Prostate gland (tissue), 2 donors: Measurements from ENCODE around the gene SRPK3.

Source experiments
- POLR2A ChIP-seq: fragments of 450-650 bp; IDR thresholded peaks from one replicate; pipeline ENCODE4 v1.6.1; 2016; ENCODE audit warnings: antibody characterized with exemption, mild to moderate bottlenecking
- POLR2AphosphoS5 ChIP-seq: sonication (generic); formaldehyde crosslinking; IDR thresholded peaks from one replicate; pipeline ENCODE4 v1.6.1; 2017; ENCODE audit warnings: antibody characterized with exemption
- TF ChIP-seq, protein P1 (sequence below), 4 experiments: fragments of 200-600 bp in 2 of 4; fragments of 450-650 bp in 2 of 4; sonication (generic) in 2 of 4; IDR thresholded peaks; 1 replicate in 3 of 4; 2 replicates in 1 of 4; pipeline ENCODE4 v1.5.1; 2016 to 2019; ENCODE audit warnings: antibody characterized with exemption in 4 of 4, mild to moderate bottlenecking in 2 of 4, moderate library complexity in 2 of 4

DNA sequence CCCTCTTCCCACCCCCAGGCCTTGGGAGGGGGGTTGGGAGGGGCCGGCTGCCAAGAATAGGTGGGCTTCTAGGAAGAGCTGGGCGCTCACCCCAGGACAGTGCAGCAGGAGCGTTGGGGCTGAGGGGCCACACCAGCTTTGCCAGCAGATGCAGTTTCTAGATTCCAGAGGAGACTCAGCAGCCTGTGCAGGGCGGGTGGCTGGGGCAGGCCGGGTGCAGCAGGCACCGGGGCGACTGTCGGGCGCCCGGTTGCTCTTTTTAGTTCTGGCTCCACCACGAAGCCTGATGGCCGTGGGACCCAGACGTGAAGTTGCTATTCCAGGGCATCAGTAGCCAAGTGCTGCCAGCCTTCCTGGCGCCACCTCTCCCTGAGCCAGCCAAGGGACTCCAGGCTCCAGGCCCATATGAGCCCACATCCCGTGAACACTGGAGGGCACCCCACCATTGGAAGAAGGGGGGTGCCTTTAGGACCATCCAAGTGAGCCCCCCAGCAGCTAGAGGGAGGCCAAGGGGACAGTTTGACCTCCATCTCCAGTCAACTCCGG lies 19.4 kb downstream of the SRPK3 start:
- TF ChIP-seq POLR2AphosphoS5 (no peak), POLR2A (no peak)
- TF ChIP-seq, protein P1, sequence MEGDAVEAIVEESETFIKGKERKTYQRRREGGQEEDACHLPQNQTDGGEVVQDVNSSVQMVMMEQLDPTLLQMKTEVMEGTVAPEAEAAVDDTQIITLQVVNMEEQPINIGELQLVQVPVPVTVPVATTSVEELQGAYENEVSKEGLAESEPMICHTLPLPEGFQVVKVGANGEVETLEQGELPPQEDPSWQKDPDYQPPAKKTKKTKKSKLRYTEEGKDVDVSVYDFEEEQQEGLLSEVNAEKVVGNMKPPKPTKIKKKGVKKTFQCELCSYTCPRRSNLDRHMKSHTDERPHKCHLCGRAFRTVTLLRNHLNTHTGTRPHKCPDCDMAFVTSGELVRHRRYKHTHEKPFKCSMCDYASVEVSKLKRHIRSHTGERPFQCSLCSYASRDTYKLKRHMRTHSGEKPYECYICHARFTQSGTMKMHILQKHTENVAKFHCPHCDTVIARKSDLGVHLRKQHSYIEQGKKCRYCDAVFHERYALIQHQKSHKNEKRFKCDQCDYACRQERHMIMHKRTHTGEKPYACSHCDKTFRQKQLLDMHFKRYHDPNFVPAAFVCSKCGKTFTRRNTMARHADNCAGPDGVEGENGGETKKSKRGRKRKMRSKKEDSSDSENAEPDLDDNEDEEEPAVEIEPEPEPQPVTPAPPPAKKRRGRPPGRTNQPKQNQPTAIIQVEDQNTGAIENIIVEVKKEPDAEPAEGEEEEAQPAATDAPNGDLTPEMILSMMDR (IDR thresholded peaks at IDR 0.05) = no peak
